WTC11 (cell line): ENCODE data around the gene OSBPL10. TPM values are rescaled to one million over a fixed set of nuclear protein-coding genes. Genes with fewer than 3 reads are reported as not detected.

Source experiments
- ATAC-seq: fragments of 200-7000 bp; cut with Tn5 transposase; 2 replicates; pipeline ENCODE4 v1.10.0; 2021; ENCODE audit warnings: mild to moderate bottlenecking, moderate library complexity
- CTCF ChIA-PET: fragments of 300-600 bp; sonication (Branson Sonifier 250); formaldehyde crosslinking; loops from one replicate; lab custom pipeline; 2021; ENCODE audit warnings: antibody characterized with exemption; lab: Charles Lee
- POLR2A ChIA-PET: fragments of 350-600 bp; sonication (Branson Sonifier 250); formaldehyde crosslinking; loops from one replicate; lab custom pipeline; 2021; ENCODE audit warnings: antibody characterized with exemption; lab: Charles Lee
- DNase-seq: peaks from one replicate; pipeline ENCODE4 v3.0.0; 2021; ENCODE audit warnings: low spot score
- H3K27ac Mint-ChIP-seq: 2 replicates; pipeline ENCODE4 v1.8.0; 2021; ENCODE audit warnings: mixed read lengths
- H3K27me3 Mint-ChIP-seq: 2 replicates; pipeline ENCODE4 v1.8.0; 2021; ENCODE audit warnings: low read depth, mild to moderate bottlenecking, moderate library complexity, mixed read lengths
- H3K36me3 Mint-ChIP-seq: 2 replicates; pipeline ENCODE4 v1.8.0; 2021; ENCODE audit warnings: mixed read lengths
- H3K4me1 Mint-ChIP-seq: 2 replicates; pipeline ENCODE4 v1.8.0; 2022; ENCODE audit warnings: mixed read lengths
- H3K4me3 Mint-ChIP-seq: 2 replicates; pipeline ENCODE4 v1.8.0; 2021; ENCODE audit warnings: mild to moderate bottlenecking, moderate library complexity, mixed read lengths
- H3K9me3 Mint-ChIP-seq: 2 replicates; pipeline ENCODE4 v1.8.0; 2021; ENCODE audit warnings: mixed read lengths
- ATF3 ChIP-seq: sonication (generic); formaldehyde crosslinking; conservative IDR thresholded peaks from 2 replicates; pipeline ENCODE4 v1.8.1; 2022; ENCODE audit warnings: mild to moderate bottlenecking, missing genetic modification reagents
- CTCF ChIP-seq: fragments of 200-600 bp; IDR thresholded peaks from 2 replicates; pipeline ENCODE4 v1.8.0; 2022; ENCODE audit warnings: antibody characterized with exemption
- EMX1 ChIP-seq: fragments of 250-450 bp; sonication (Bioruptor Pico); IDR thresholded peaks from 2 replicates; pipeline ENCODE4 v1.8.0; 2021; ENCODE audit warnings: mild to moderate bottlenecking
- ETV6 ChIP-seq: sonication (generic); formaldehyde crosslinking; IDR thresholded peaks from 2 replicates; pipeline ENCODE4 v1.8.1; 2022; ENCODE audit warnings: mild to moderate bottlenecking, missing genetic modification reagents
- NFYB ChIP-seq: sonication (generic); formaldehyde crosslinking; conservative IDR thresholded peaks from 2 replicates; pipeline ENCODE4 v1.8.0; 2022; ENCODE audit warnings: low read depth, missing genetic modification reagents
- NR3C1 ChIP-seq: sonication (generic); formaldehyde crosslinking; conservative IDR thresholded peaks from 2 replicates; pipeline ENCODE4 v1.8.1; 2023; ENCODE audit warnings: low read depth, mild to moderate bottlenecking, missing genetic modification reagents
- ZBTB43 ChIP-seq: sonication (generic); formaldehyde crosslinking; IDR thresholded peaks from 2 replicates; pipeline ENCODE4 v1.8.1; 2023; ENCODE audit warnings: mild to moderate bottlenecking, missing genetic modification reagents
- ZMAT4 ChIP-seq: fragments of 250-450 bp; sonication (Bioruptor Pico); IDR thresholded peaks from 2 replicates; pipeline ENCODE4 v1.9.0; 2021; ENCODE audit warnings: mild to moderate bottlenecking
- ZNF263 ChIP-seq: sonication (generic); formaldehyde crosslinking; IDR thresholded peaks from 2 replicates; pipeline ENCODE4 v1.8.1; 2022; ENCODE audit warnings: low read depth, mild to moderate bottlenecking, moderate library complexity, missing genetic modification reagents
- ZNF281 ChIP-seq: sonication (generic); formaldehyde crosslinking; IDR thresholded peaks from 2 replicates; pipeline ENCODE4 v1.8.0; 2023; ENCODE audit warnings: mild to moderate bottlenecking, missing genetic modification reagents
- ZNF416 ChIP-seq: fragments of 250-450 bp; sonication (Bioruptor Pico); IDR thresholded peaks from 2 replicates; pipeline ENCODE4 v1.9.0; 2021; ENCODE audit warnings: mild to moderate bottlenecking, inconsistent platforms
- ZNF425 ChIP-seq: fragments of 250-450 bp; sonication (Bioruptor Pico); conservative IDR thresholded peaks from 2 replicates; pipeline ENCODE4 v1.9.0; 2021; ENCODE audit warnings: mild to moderate bottlenecking
- total RNA-seq: library from RNA; stranded (reverse); gene quantifications from 3 replicates; pipeline ENCODE4 v1.2.3, GENCODE V29; 2021

OSBPL10 gene
- total RNA-seq, 1 experiment from 2014 or later = 84.1 TPM

GRCh38 chr3:31688984-31689383, 292.1 kb downstream of the OSBPL10 start:
- CTCF ChIA-PET = no interaction called here

GRCh38 chr3:31687020-31687802, 293.9 kb downstream of the OSBPL10 start:
- peaks cover 24% of the 10 kb centered on the region for H3K9me3 Mint-ChIP-seq
- H3K4me1 Mint-ChIP-seq = peaks cover 19% of the 10 kb centered on the region
- TF ChIP-seq ZNF263 (CRISPR knock-in tag) (no peak), CTCF (peak; percentile 33; the same call in 1 of the 2 replicates)
- H3K27me3 Mint-ChIP-seq = no peaks in the 10 kb centered on the region; the same call in 1 of the 2 replicates
- ChIA-PET CTCF (interaction anchor here (0.9 kb wide), 1 partner anchor 17 kb away, joined by 3 read pairs; no protein-coding TSS in a partner anchor), POLR2A (no interaction called here)
- ATAC-seq (peak; percentile 48; the same call in 1 of the 2 replicates), DNase-seq (no peak)
- H3K4me3 Mint-ChIP-seq = no peak overlapping the region
- H3K27ac Mint-ChIP-seq = peak overlapping the region; percentile 50
- H3K36me3 Mint-ChIP-seq = peaks cover 54% of the 10 kb centered on the region

More at GRCh38 chr3:31688984-31689383, 292.1 kb downstream of the OSBPL10 start:
- H3K27me3 Mint-ChIP-seq = no peaks in the 10 kb centered on the region; the same call in 1 of the 2 replicates
- TF ChIP-seq NFYB (no peak), ZBTB43 (CRISPR knock-in tag) (no peak), ETV6 (CRISPR knock-in tag) (no peak), ZNF281 (CRISPR knock-in tag) (no peak), NR3C1 (no peak), ZNF416 (CRISPR knock-in tag) (no peak)
- DNase-seq = no peak
- H3K27ac Mint-ChIP-seq = no peak overlapping the region
- peaks cover 24% of the 10 kb centered on the region for H3K9me3 Mint-ChIP-seq
- peaks cover 19% of the 10 kb centered on the region for H3K4me1 Mint-ChIP-seq
- POLR2A ChIA-PET = no interaction called here
- H3K4me3 Mint-ChIP-seq = no peak overlapping the region
- ATAC-seq = no peak
- peaks cover 36% of the 10 kb centered on the region for H3K36me3 Mint-ChIP-seq

GRCh38 chr3:31680072-31680870, 300.8 kb downstream of the OSBPL10 start:
- TF ChIP-seq ZMAT4 (no peak), EMX1 (CRISPR knock-in tag) (no peak), ATF3 (CRISPR knock-in tag) (no peak), ZNF425 (CRISPR knock-in tag) (no peak)
- POLR2A ChIA-PET = interaction anchor here (0.5 kb wide), 1 partner anchor 181 kb away, joined by 4 read pairs; no protein-coding TSS in a partner anchor
- H3K27ac Mint-ChIP-seq = no peak overlapping the region
- H3K9me3 Mint-ChIP-seq = no peaks in the 10 kb centered on the region
- H3K4me3 Mint-ChIP-seq = no peak overlapping the region
- CTCF ChIA-PET = interaction anchor here (0.7 kb wide), 1 partner anchor 15 kb away, joined by 3 read pairs; no protein-coding TSS in a partner anchor
- H3K4me1 Mint-ChIP-seq = peaks cover 13% of the 10 kb centered on the region
- H3K36me3 Mint-ChIP-seq = peaks cover 35% of the 10 kb centered on the region
- DNase-seq = no peak
- H3K27me3 Mint-ChIP-seq = no peaks in the 10 kb centered on the region
- ATAC-seq = peak; percentile 69
